ENCODE results near the gene TUBB. TPM values are rescaled to one million over a fixed set of nuclear protein-coding genes. Genes with fewer than 3 reads are reported as not detected.
A peak's percentile ranks its signal among the peaks of the same experiment; 100 is the strongest.
"Not testable (repeated sequence)": the region's sequence is repeated elsewhere in the genome, so short reads cannot be mapped to it uniquely, and the experiment has no call there.

Gene TUBB
- total RNA-seq, 1 experiment from 2014 or later, result 742 TPM

DNA sequence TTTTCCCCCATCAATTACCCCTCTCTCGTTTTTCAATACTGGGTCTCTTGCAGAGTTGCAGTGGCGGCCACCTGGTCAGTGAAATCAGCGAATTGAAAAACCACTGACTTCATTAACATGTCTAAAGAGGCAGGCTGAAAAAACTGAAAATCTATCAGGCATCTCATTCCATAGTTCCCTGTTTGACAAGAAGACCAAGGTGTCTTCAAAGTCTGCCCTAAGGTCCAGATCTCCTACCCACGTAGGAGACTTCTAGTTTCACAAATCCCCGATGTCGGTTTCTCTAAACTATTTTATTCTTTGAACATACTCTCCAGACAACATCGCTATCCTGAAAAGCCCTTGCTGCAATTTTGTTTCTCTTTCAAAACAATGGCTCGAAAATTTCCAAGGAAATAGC lies 796 bp upstream of the TUBB start:
- H3K36me3 Mint-ChIP-seq (ENCODE audit: insufficient read depth, unreplicated experiment), result peaks cover 68% of the 10 kb centered on the region
- H3K36me3 ChIP-seq (ENCODE audit: control insufficient read depth, insufficient read depth, low read length), result peaks cover 4% of the 10 kb centered on the region; the same call in 1 of the 2 replicates
- intact Hi-C loops (cut with micrococcal nuclease; ENCODE audit: unreplicated experiment), result loop anchor here (5.0 kb wide), 1 partner anchor 507 kb away; the partner anchor contains the start of gene TRIM26
- TF ChIP-seq, protein P1, sequence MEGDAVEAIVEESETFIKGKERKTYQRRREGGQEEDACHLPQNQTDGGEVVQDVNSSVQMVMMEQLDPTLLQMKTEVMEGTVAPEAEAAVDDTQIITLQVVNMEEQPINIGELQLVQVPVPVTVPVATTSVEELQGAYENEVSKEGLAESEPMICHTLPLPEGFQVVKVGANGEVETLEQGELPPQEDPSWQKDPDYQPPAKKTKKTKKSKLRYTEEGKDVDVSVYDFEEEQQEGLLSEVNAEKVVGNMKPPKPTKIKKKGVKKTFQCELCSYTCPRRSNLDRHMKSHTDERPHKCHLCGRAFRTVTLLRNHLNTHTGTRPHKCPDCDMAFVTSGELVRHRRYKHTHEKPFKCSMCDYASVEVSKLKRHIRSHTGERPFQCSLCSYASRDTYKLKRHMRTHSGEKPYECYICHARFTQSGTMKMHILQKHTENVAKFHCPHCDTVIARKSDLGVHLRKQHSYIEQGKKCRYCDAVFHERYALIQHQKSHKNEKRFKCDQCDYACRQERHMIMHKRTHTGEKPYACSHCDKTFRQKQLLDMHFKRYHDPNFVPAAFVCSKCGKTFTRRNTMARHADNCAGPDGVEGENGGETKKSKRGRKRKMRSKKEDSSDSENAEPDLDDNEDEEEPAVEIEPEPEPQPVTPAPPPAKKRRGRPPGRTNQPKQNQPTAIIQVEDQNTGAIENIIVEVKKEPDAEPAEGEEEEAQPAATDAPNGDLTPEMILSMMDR (IDR thresholded peaks at IDR 0.05; ENCODE audit: insufficient read depth in 1 of 2, low read depth in 1 of 2, low read length in 1 of 2, severe bottlenecking in 1 of 2, unreplicated experiment in 1 of 2), result no peak
- no peaks in the 10 kb centered on the region for H3K9me3 ChIP-seq
- peaks cover 13% of the 10 kb centered on the region; the same call in 1 of the 2 replicates for H3K4me1 ChIP-seq
- BruUV-seq (replicated peaks), result no TSS peak
- no peaks in the 10 kb centered on the region for H3K27me3 Mint-ChIP-seq (ENCODE audit: insufficient read depth, unreplicated experiment)
- H3K27ac Mint-ChIP-seq (ENCODE audit: unreplicated experiment), result peak overlapping the region; percentile 85
- H3K4me3 ChIP-seq (ENCODE audit: low read depth, low read length), result peak overlapping the region; percentile 89
- DNase-seq, result no peak
- ChIA-PET POLR2A (interaction anchor here (0.6 to 1.0 kb wide), 3 partner anchors 45 to 1145 kb away, joined by 3 to 5 read pairs (median 3); partner anchors contain the start of gene GTF2H4), CTCF (interaction anchor here (0.7 kb wide), 1 partner anchor 907 kb away, joined by 3 read pairs; no protein-coding TSS in a partner anchor)
- peaks cover 25% of the 10 kb centered on the region for H3K4me1 Mint-ChIP-seq (ENCODE audit: low read depth, unreplicated experiment)
- no peaks in the 10 kb centered on the region for H3K9me3 Mint-ChIP-seq (ENCODE audit: unreplicated experiment)
- peak overlapping the region; percentile 81 for H3K4me3 Mint-ChIP-seq (ENCODE audit: unreplicated experiment)
- H3K27me3 ChIP-seq (replicated peaks; ENCODE audit: control insufficient read depth, insufficient read depth, low read length), result no peaks in the 10 kb centered on the region

DNA sequence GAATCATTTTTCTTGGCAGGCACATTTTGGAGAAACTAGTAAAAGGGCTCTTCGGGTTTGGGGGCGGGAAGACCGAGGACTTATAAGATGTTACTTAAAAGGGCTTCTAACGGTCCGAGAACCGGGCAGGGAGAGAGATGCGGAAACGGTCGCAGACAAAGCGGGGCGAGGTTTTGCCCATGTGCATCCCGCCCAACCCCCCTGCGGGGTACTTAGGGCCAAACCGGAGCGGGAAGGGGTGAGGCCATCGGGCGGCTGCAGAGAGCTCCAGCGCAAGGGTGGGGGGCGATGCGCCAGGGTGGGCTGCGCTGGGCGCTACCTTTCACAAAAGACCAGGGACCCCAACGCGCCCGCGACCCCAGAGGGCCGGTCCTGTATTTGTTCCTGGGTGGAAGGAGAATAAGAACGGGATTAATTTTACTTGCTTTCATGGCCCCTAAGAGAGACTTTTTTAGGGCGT lies 616 bp downstream of the TUBB start:
- Mint-ChIP-seq H3K27me3 (ENCODE audit: insufficient read depth, unreplicated experiment) (no peaks in the 10 kb centered on the region), H3K9me3 (ENCODE audit: unreplicated experiment) (no peaks in the 10 kb centered on the region), H3K4me3 (ENCODE audit: unreplicated experiment) (peak overlapping the region; percentile 81), H3K36me3 (ENCODE audit: insufficient read depth, unreplicated experiment) (peaks cover 71% of the 10 kb centered on the region), H3K4me1 (ENCODE audit: low read depth, unreplicated experiment) (peaks cover 32% of the 10 kb centered on the region), H3K27ac (ENCODE audit: unreplicated experiment) (peak overlapping the region; percentile 85)
- Histone ChIP-seq H3K4me1 (peaks cover 13% of the 10 kb centered on the region; the same call in 1 of the 2 replicates), H3K4me3 (ENCODE audit: low read depth, low read length) (peak overlapping the region; percentile 89), H3K36me3 (ENCODE audit: control insufficient read depth, insufficient read depth, low read length) (peaks cover 6% of the 10 kb centered on the region), H3K9me3 (no peaks in the 10 kb centered on the region), H3K27me3 (replicated peaks; ENCODE audit: control insufficient read depth, insufficient read depth, low read length) (no peaks in the 10 kb centered on the region)
- intact Hi-C loops (cut with micrococcal nuclease; ENCODE audit: unreplicated experiment), result loop anchor here (1.0 kb wide), 1 partner anchor 103 kb away; the partner anchor contains the start of genes MRPS18B and PPP1R10
- POLR2A ChIA-PET, result interaction anchor here (1.0 kb wide), 1 partner anchor 42 kb away, joined by 4 read pairs; no protein-coding TSS in a partner anchor
- no TSS peak for BruUV-seq (replicated peaks)
- TF ChIP-seq, protein P1 (IDR thresholded peaks at IDR 0.05; ENCODE audit: insufficient read depth in 1 of 2, low read depth in 1 of 2, low read length in 1 of 2, severe bottlenecking in 1 of 2, unreplicated experiment in 1 of 2), result no peak
- DNase-seq, result peak; percentile 69
- CTCF ChIA-PET, result interaction anchor here (1.0 to 2.9 kb wide), 2 partner anchors 42 to 48 kb away, joined by 3 to 28 read pairs; partner anchors contain the start of gene DHX16

DNA sequence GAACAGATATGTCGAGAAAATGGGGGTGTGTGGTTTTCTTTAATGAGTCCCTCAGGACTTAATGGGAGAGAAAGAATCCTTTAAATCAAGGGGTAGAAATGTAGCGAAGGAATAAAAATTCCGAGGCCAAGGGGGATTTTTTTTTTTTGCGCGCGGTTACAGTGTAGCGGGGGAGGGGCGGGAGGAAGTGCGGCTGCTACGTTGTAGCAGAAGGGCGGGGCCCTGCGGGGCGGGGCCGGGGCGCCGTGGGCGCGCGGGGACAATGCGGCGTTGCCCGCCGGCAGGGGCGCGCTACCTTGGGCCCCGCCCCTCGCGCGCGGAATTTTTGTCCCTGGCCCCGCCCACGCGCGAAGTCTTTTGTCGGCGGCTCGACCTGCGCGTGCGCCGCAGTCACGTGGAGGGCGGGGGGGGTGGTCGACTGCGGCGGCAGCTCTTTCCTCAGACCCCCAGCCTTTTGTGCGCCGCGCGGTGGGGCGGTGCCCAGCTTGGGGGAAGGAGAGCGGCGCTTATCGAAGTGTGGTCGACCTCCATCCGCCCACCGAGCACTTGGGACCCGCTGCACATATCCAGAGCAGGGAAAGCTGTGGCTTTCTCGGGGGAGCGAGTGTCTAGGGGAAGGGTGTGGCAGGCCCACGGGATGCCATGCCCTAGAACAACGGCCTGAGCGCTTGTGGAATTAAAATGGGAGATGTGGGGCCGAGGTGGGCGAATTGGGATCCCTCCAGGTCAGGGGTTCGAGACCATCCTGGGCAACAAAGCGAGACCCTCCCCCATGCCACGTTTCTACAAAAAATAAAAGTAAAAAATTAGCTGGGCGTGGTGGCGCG lies 1.3 kb downstream of the TUBB start:
- Histone ChIP-seq H3K4me3 (ENCODE audit: low read depth, low read length) (peak overlapping the region; percentile 89), H3K36me3 (ENCODE audit: control insufficient read depth, insufficient read depth, low read length) (peaks cover 6% of the 10 kb centered on the region), H3K4me1 (peaks cover 13% of the 10 kb centered on the region; the same call in 1 of the 2 replicates), H3K9me3 (no peaks in the 10 kb centered on the region), H3K27me3 (replicated peaks; ENCODE audit: control insufficient read depth, insufficient read depth, low read length) (no peaks in the 10 kb centered on the region)
- ChIA-PET CTCF (interaction anchor here (0.8 to 2.9 kb wide), 5 partner anchors 42 to 162 kb away, joined by 3 to 28 read pairs (median 3); partner anchors contain the start of gene DHX16), POLR2A (interaction anchor here (0.5 to 1.0 kb wide), 3 partner anchors 42 to 720 kb away, joined by 3 to 6 read pairs (median 4); no protein-coding TSS in a partner anchor)
- Mint-ChIP-seq H3K27me3 (ENCODE audit: insufficient read depth, unreplicated experiment) (no peaks in the 10 kb centered on the region), H3K27ac (ENCODE audit: unreplicated experiment) (peak overlapping the region; percentile 85), H3K36me3 (ENCODE audit: insufficient read depth, unreplicated experiment) (peaks cover 77% of the 10 kb centered on the region), H3K9me3 (ENCODE audit: unreplicated experiment) (no peaks in the 10 kb centered on the region), H3K4me1 (ENCODE audit: low read depth, unreplicated experiment) (peaks cover 26% of the 10 kb centered on the region), H3K4me3 (ENCODE audit: unreplicated experiment) (peak overlapping the region; percentile 81)
- TF ChIP-seq, protein P1 (IDR thresholded peaks at IDR 0.05; ENCODE audit: insufficient read depth in 1 of 2, low read depth in 1 of 2, low read length in 1 of 2, severe bottlenecking in 1 of 2, unreplicated experiment in 1 of 2), result no peak
- intact Hi-C loops (cut with micrococcal nuclease; ENCODE audit: unreplicated experiment), result loop anchor here (1.0 to 2.0 kb wide), 2 partner anchors 42 to 75 kb away; partner anchors contain the start of gene C6orf136
- DNase-seq, result peak; percentile 87 to 94
- BruUV-seq (replicated peaks), result no TSS peak

DNA sequence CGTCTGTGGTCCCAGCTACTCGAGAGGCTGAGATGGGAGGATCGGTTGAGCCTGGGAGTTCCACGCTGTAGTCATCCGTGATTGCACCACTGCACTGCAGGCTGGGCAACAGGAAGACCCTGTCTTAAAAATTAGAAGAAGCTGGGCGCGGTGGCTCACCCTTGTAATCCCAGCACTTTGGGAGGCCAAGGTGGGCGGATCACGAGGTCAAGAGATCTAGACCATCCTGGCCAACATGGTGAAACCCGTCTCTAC lies 1.8 kb downstream of the TUBB start:
- peak overlapping the region; percentile 89 for H3K4me3 ChIP-seq (ENCODE audit: low read depth, low read length)
- DNase-seq; H3K27me3 Mint-ChIP-seq (ENCODE audit: insufficient read depth, unreplicated experiment); BruUV-seq (replicated peaks); H3K36me3 ChIP-seq (ENCODE audit: control insufficient read depth, insufficient read depth, low read length); H3K9me3 Mint-ChIP-seq (ENCODE audit: unreplicated experiment); H3K27me3 ChIP-seq (replicated peaks; ENCODE audit: control insufficient read depth, insufficient read depth, low read length); H3K9me3 ChIP-seq: not testable (repeated sequence)
- Mint-ChIP-seq H3K4me3 (ENCODE audit: unreplicated experiment) (peak overlapping the region; percentile 81), H3K36me3 (ENCODE audit: insufficient read depth, unreplicated experiment) (peaks cover 80% of the 10 kb centered on the region), H3K4me1 (ENCODE audit: low read depth, unreplicated experiment) (peaks cover 20% of the 10 kb centered on the region), H3K27ac (ENCODE audit: unreplicated experiment) (peak overlapping the region; percentile 85)
- intact Hi-C loops (cut with micrococcal nuclease; ENCODE audit: unreplicated experiment), result loop anchor here (1.0 to 2.0 kb wide), 2 partner anchors 43 to 75 kb away; partner anchors contain the start of gene C6orf136
- POLR2A ChIA-PET, result interaction anchor here (0.5 to 1.0 kb wide), 4 partner anchors 41 to 720 kb away, joined by 3 to 6 read pairs (median 4); no protein-coding TSS in a partner anchor
- CTCF ChIA-PET, result interaction anchor here (0.6 to 2.9 kb wide), 7 partner anchors 43 to 162 kb away, joined by 3 to 28 read pairs (median 3); partner anchors contain the start of gene DHX16
- peaks cover 13% of the 10 kb centered on the region; the same call in 1 of the 2 replicates for H3K4me1 ChIP-seq

All from Caco-2 (cell line).